Astrocyte (in vitro differentiated cells and primary cell): ENCODE measurements around the gene KCNH8. TPM values are rescaled to one million over a fixed set of nuclear protein-coding genes. Genes with fewer than 3 reads are reported as not detected.

Source experiments
- DNase-seq: peaks from one replicate; pipeline ENCODE4 v3.0.0-alpha.2; 2010; ENCODE audit warnings: low read depth
- FAIRE-seq: peaks from 2 replicates; lab custom pipeline; 2011; peaks lifted over from hg19 to GRCh38; lab: Jason Lieb, UNC
- H2AFZ ChIP-seq: 2 replicates; pipeline ENCODE4 v1.6.0; 2012; ENCODE audit warnings: low read depth, low read length, inconsistent platforms
- H3K27ac ChIP-seq: 2 replicates; pipeline ENCODE4 v1.5.1; 2011; ENCODE audit warnings: low read depth, low read length, inconsistent platforms
- H3K27me3 ChIP-seq: 2 replicates; pipeline ENCODE4 v1.6.0; 2011; ENCODE audit warnings: low read length, inconsistent platforms; ENCODE audit not compliant: insufficient read depth
- H3K36me3 ChIP-seq: 2 replicates; pipeline ENCODE4 v1.5.1; 2011; ENCODE audit warnings: low read length, inconsistent platforms; ENCODE audit not compliant: insufficient read depth
- H3K4me1 ChIP-seq: 2 replicates; pipeline ENCODE4 v1.5.1; 2011; ENCODE audit warnings: low read length, inconsistent platforms; ENCODE audit not compliant: insufficient read depth
- H3K4me2 ChIP-seq: 2 replicates; pipeline ENCODE4 v1.6.0; 2012; ENCODE audit warnings: low read length, inconsistent platforms
- H3K4me3 ChIP-seq: 2 replicates; pipeline ENCODE4 v1.5.1; 2011; ENCODE audit warnings: low read depth, mild to moderate bottlenecking, low read length, inconsistent platforms; ENCODE audit not compliant: insufficient read depth
- H3K79me2 ChIP-seq: 2 replicates; pipeline ENCODE4 v1.6.0; 2012; ENCODE audit warnings: mild to moderate bottlenecking, low read length, inconsistent platforms; ENCODE audit not compliant: insufficient read depth
- H3K9ac ChIP-seq: 2 replicates; pipeline ENCODE4 v1.6.0; 2012; ENCODE audit warnings: mild to moderate bottlenecking, low read length, inconsistent platforms
- H3K9me3 ChIP-seq: 2 replicates; pipeline ENCODE4 v1.5.1; 2012; ENCODE audit warnings: low read depth, mild to moderate bottlenecking, low read length, inconsistent platforms; ENCODE audit not compliant: insufficient read depth
- H4K20me1 ChIP-seq: 2 replicates; pipeline ENCODE4 v1.6.0; 2012; ENCODE audit warnings: low read length, inconsistent platforms; ENCODE audit not compliant: insufficient read depth
- H3K27ac Mint-ChIP-seq: one replicate; pipeline ENCODE4 v1.8.0; 2021; ENCODE audit warnings: mild to moderate bottlenecking, mixed read lengths; ENCODE audit not compliant: unreplicated experiment
- H3K27me3 Mint-ChIP-seq: one replicate; pipeline ENCODE4 v1.8.0; 2021; ENCODE audit warnings: low read depth, mixed read lengths; ENCODE audit not compliant: unreplicated experiment
- H3K36me3 Mint-ChIP-seq: one replicate; pipeline ENCODE4 v1.8.0; 2021; ENCODE audit warnings: low read depth, mixed read lengths; ENCODE audit not compliant: unreplicated experiment
- H3K4me1 Mint-ChIP-seq: one replicate; pipeline ENCODE4 v1.8.0; 2021; ENCODE audit warnings: low read depth, mixed read lengths; ENCODE audit not compliant: unreplicated experiment
- H3K4me3 Mint-ChIP-seq: one replicate; pipeline ENCODE4 v1.8.0; 2021; ENCODE audit warnings: mild to moderate bottlenecking, moderate library complexity, mixed read lengths; ENCODE audit not compliant: unreplicated experiment
- H3K9me3 Mint-ChIP-seq: one replicate; pipeline ENCODE4 v1.8.0; 2021; ENCODE audit warnings: mild to moderate bottlenecking, mixed read lengths; ENCODE audit not compliant: unreplicated experiment
- CTCF ChIP-seq: IDR thresholded peaks from 2 replicates; pipeline ENCODE4 v1.5.1; 2011; ENCODE audit warnings: low read depth, mild to moderate bottlenecking, inconsistent platforms, low read length, moderate library complexity; ENCODE audit not compliant: insufficient read depth
- EZH2 ChIP-seq: IDR thresholded peaks from 2 replicates; pipeline ENCODE4 v1.6.1; 2012; ENCODE audit warnings: mild to moderate bottlenecking, low read length, inconsistent platforms; ENCODE audit not compliant: insufficient read depth
- total RNA-seq: library from RNA; stranded (reverse); gene quantifications from 2 replicates; pipeline ENCODE4 v1.2.1, GENCODE V29; 2021

KCNH8 gene
- total RNA-seq, 1 donor from 2014 or later: 0.45 TPM

- FAIRE-seq: no peak
- Histone ChIP-seq H3K4me2 (no peak overlapping the region), H2AFZ (no peak overlapping the region), H3K4me3 (no peak overlapping the region), H4K20me1 (no peaks in the 10 kb centered on the region), H3K27ac (no peak overlapping the region), H3K9me3 (no peaks in the 10 kb centered on the region), H3K27me3 (no peaks in the 10 kb centered on the region), H3K79me2 (no peaks in the 10 kb centered on the region), H3K9ac (no peak overlapping the region), H3K36me3 (no peaks in the 10 kb centered on the region), H3K4me1 (no peaks in the 10 kb centered on the region)
- H3K9me3 Mint-ChIP-seq: no peaks in the 10 kb centered on the region
- DNase-seq: no peak
- no peaks in the 10 kb centered on the region for H3K36me3 Mint-ChIP-seq
- no peaks in the 10 kb centered on the region for H3K27me3 Mint-ChIP-seq
- H3K4me1 Mint-ChIP-seq: no peaks in the 10 kb centered on the region
- TF ChIP-seq EZH2 (no peak), CTCF (no peak)
- H3K27ac Mint-ChIP-seq: no peak overlapping the region
- no peak overlapping the region for H3K4me3 Mint-ChIP-seq
These were observed 72.8 kb downstream of the KCNH8 start for GRCh38 chr3:19221081-19221480.

- Histone ChIP-seq H2AFZ (no peak overlapping the region), H4K20me1 (no peaks in the 10 kb centered on the region), H3K4me3 (no peak overlapping the region), H3K4me1 (no peaks in the 10 kb centered on the region), H3K27ac (no peak overlapping the region), H3K9ac (no peak overlapping the region), H3K9me3 (no peaks in the 10 kb centered on the region), H3K4me2 (no peak overlapping the region), H3K79me2 (no peaks in the 10 kb centered on the region), H3K36me3 (no peaks in the 10 kb centered on the region), H3K27me3 (no peaks in the 10 kb centered on the region)
- no peak for DNase-seq
- H3K4me1 Mint-ChIP-seq: no peaks in the 10 kb centered on the region
- H3K27ac Mint-ChIP-seq: no peak overlapping the region
- H3K4me3 Mint-ChIP-seq: no peak overlapping the region
- H3K27me3 Mint-ChIP-seq: no peaks in the 10 kb centered on the region
- no peaks in the 10 kb centered on the region for H3K9me3 Mint-ChIP-seq
- no peaks in the 10 kb centered on the region for H3K36me3 Mint-ChIP-seq
- FAIRE-seq: no peak
- TF ChIP-seq CTCF (no peak), EZH2 (no peak)
These were observed 78.2 kb downstream of the KCNH8 start for GRCh38 chr3:19226479-19226878.

GRCh38 chr3:19228167-19228566 is 79.9 kb downstream of the KCNH8 start:
- no peaks in the 10 kb centered on the region for H3K9me3 Mint-ChIP-seq
- no peaks in the 10 kb centered on the region for H3K4me1 ChIP-seq
- no peak overlapping the region for H3K4me3 Mint-ChIP-seq
- no peak overlapping the region for H3K27ac Mint-ChIP-seq
- no peak overlapping the region for H3K4me3 ChIP-seq
- H3K79me2 ChIP-seq: no peaks in the 10 kb centered on the region
- TF ChIP-seq CTCF (no peak), EZH2 (no peak)
- no peaks in the 10 kb centered on the region for H3K36me3 Mint-ChIP-seq
- no peaks in the 10 kb centered on the region for H3K4me1 Mint-ChIP-seq
- no peak overlapping the region for H3K4me2 ChIP-seq
- DNase-seq: no peak
- H3K27ac ChIP-seq: no peak overlapping the region
- no peak overlapping the region for H3K9ac ChIP-seq
- H2AFZ ChIP-seq: no peak overlapping the region
- no peaks in the 10 kb centered on the region for H3K27me3 ChIP-seq
- H4K20me1 ChIP-seq: no peaks in the 10 kb centered on the region
- H3K27me3 Mint-ChIP-seq: no peaks in the 10 kb centered on the region
- no peaks in the 10 kb centered on the region for H3K9me3 ChIP-seq
- FAIRE-seq: no peak
- no peaks in the 10 kb centered on the region for H3K36me3 ChIP-seq
